GM19240 (cell line): ENCODE measurements around the gene DRAXIN.

Experiments used
- DNase-seq: peaks from one replicate; pipeline ENCODE4 v3.0.0; 2011; ENCODE audit warnings: low spot score; ENCODE audit not compliant: insufficient read length

DRAXIN gene

GRCh38 chr1:11735854-11736745, 44.6 kb downstream of the DRAXIN start, which contains the start of gene AGTRAP:
AGTRAP (plus strand) TSS chr1:11736136; CDS start chr1:11736209, 73 bp downstream.
- DNase-seq: peak; percentile 92

GRCh38 chr1:11736746-11737639, 45.5 kb downstream of the DRAXIN start:
- no peak for DNase-seq

- no peak for DNase-seq
These were observed 46.6 kb downstream of the DRAXIN start for GRCh38 chr1:11738096-11738495.

- DNase-seq: no peak
These were observed 47.3 kb downstream of the DRAXIN start for GRCh38 chr1:11738783-11739182.

GRCh38 chr1:11740258-11741192, 49.0 kb downstream of the DRAXIN start:
- DNase-seq: no peak

- DNase-seq: no peak
These were observed 50.0 kb downstream of the DRAXIN start for GRCh38 chr1:11741482-11741881.

GRCh38 chr1:11741919-11742558, 50.5 kb downstream of the DRAXIN start:
- DNase-seq: no peak

- no peak for DNase-seq
These were observed 52.8 kb downstream of the DRAXIN start for GRCh38 chr1:11744287-11744686.

GRCh38 chr1:11746092-11746491, 54.6 kb downstream of the DRAXIN start:
- no peak for DNase-seq

GRCh38 chr1:11746795-11747487, 55.4 kb downstream of the DRAXIN start:
- no peak for DNase-seq

GRCh38 chr1:11748294-11749202, 57.0 kb downstream of the DRAXIN start:
- DNase-seq: no peak

- no peak for DNase-seq
These were observed 57.7 kb downstream of the DRAXIN start for GRCh38 chr1:11749203-11749689.

- no peak for DNase-seq
These were observed 58.5 kb downstream of the DRAXIN start for GRCh38 chr1:11749996-11750395.

GRCh38 chr1:11751087-11751486, 59.6 kb downstream of the DRAXIN start:
- DNase-seq: no peak

- no peak for DNase-seq
These were observed 61.0 kb downstream of the DRAXIN start for GRCh38 chr1:11752359-11753088.

GRCh38 chr1:11753555-11754208, 62.2 kb downstream of the DRAXIN start:
- DNase-seq: no peak

- no peak for DNase-seq
These were observed 65.5 kb downstream of the DRAXIN start for GRCh38 chr1:11757047-11757446.
